A673 (cell line): ENCODE results near the gene RFPL3.

Experiments
- EZH2 ChIP-seq: fragments of 200-600 bp; sonication (generic); IDR thresholded peaks from 2 replicates; pipeline ENCODE4 v1.6.1; 2017; ENCODE audit warnings: borderline replicate concordance, low read depth, mild to moderate bottlenecking, mixed read lengths, antibody characterized with exemption, low read length; ENCODE audit not compliant: poor library complexity, severe bottlenecking
- TF ChIP-seq, protein P1 (sequence below): fragments of 300-800, 200-600 bp; sonication (generic); conservative IDR thresholded peaks from 2 replicates; pipeline ENCODE4 v1.5.1; 2017; ENCODE audit warnings: low read depth, mild to moderate bottlenecking, antibody characterized with exemption, low read length, moderate library complexity, mixed read lengths

GRCh38 chr22:32327596-32328171 is 30.0 kb upstream of the RFPL3 start:
- TF ChIP-seq, protein P1, sequence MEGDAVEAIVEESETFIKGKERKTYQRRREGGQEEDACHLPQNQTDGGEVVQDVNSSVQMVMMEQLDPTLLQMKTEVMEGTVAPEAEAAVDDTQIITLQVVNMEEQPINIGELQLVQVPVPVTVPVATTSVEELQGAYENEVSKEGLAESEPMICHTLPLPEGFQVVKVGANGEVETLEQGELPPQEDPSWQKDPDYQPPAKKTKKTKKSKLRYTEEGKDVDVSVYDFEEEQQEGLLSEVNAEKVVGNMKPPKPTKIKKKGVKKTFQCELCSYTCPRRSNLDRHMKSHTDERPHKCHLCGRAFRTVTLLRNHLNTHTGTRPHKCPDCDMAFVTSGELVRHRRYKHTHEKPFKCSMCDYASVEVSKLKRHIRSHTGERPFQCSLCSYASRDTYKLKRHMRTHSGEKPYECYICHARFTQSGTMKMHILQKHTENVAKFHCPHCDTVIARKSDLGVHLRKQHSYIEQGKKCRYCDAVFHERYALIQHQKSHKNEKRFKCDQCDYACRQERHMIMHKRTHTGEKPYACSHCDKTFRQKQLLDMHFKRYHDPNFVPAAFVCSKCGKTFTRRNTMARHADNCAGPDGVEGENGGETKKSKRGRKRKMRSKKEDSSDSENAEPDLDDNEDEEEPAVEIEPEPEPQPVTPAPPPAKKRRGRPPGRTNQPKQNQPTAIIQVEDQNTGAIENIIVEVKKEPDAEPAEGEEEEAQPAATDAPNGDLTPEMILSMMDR, result no peak
- TF ChIP-seq EZH2, result no peak
